ENCODE measurements around the gene POLR2L. TPM values are rescaled to one million over a fixed set of nuclear protein-coding genes. Genes with fewer than 3 reads are reported as not detected.

The POLR2L gene
- total RNA-seq, 1 experiment from 2014 or later = 117 TPM

GRCh38 chr11:832529-833113, 9.7 kb downstream of the POLR2L start, which contains the start of gene CD151:
Gene CD151, plus strand, starts transcription at chr11:832952. Its CDS starts 3,118 bp downstream, at chr11:836070.
- CTCF ChIA-PET = no interaction called here
- no peaks in the 10 kb centered on the region for H3K9me3 ChIP-seq (ENCODE audit: low read depth, low read length, poor library complexity, severe bottlenecking)
- BruUV-seq (replicated peaks) = no TSS peak
- peaks cover 14% of the 10 kb centered on the region for H3K36me3 ChIP-seq (ENCODE audit: insufficient read depth, low read length, poor library complexity, severe bottlenecking)
- peak; percentile 70 for DNase-seq (ENCODE audit: low spot score)
- TF ChIP-seq EZH2 (IDR thresholded peaks at IDR 0.05; ENCODE audit: borderline replicate concordance, low read depth, low read length, poor library complexity, severe bottlenecking) = no peak
- TF ChIP-seq, protein P1, sequence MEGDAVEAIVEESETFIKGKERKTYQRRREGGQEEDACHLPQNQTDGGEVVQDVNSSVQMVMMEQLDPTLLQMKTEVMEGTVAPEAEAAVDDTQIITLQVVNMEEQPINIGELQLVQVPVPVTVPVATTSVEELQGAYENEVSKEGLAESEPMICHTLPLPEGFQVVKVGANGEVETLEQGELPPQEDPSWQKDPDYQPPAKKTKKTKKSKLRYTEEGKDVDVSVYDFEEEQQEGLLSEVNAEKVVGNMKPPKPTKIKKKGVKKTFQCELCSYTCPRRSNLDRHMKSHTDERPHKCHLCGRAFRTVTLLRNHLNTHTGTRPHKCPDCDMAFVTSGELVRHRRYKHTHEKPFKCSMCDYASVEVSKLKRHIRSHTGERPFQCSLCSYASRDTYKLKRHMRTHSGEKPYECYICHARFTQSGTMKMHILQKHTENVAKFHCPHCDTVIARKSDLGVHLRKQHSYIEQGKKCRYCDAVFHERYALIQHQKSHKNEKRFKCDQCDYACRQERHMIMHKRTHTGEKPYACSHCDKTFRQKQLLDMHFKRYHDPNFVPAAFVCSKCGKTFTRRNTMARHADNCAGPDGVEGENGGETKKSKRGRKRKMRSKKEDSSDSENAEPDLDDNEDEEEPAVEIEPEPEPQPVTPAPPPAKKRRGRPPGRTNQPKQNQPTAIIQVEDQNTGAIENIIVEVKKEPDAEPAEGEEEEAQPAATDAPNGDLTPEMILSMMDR (conservative IDR thresholded peaks at IDR 0.05; ENCODE audit: low read depth, low read length) = no peak
- peak within 1 kb of the TSS; percentile 69 for H3K4me3 ChIP-seq (ENCODE audit: low read depth, low read length, poor library complexity, severe bottlenecking)
- POLR2A ChIA-PET (ENCODE audit: low non-redundant PET) = no interaction called here
- peaks cover 21% of the 10 kb centered on the region for H3K4me1 ChIP-seq (ENCODE audit: insufficient read depth, low read length, poor library complexity, severe bottlenecking)
- intact Hi-C loops (cut with micrococcal nuclease; ENCODE audit: unreplicated experiment) = no loop called here
- peak within 1 kb of the TSS; percentile 75 for H3K27ac ChIP-seq (ENCODE audit: low read depth, low read length, poor library complexity, severe bottlenecking)
- no peaks in the 10 kb centered on the region for H3K27me3 ChIP-seq (replicated peaks; ENCODE audit: insufficient read depth, low read depth, low read length, poor library complexity)

- Histone ChIP-seq H3K27ac (ENCODE audit: low read depth, low read length, poor library complexity, severe bottlenecking) (peak overlapping the region; percentile 54), H3K4me1 (ENCODE audit: insufficient read depth, low read length, poor library complexity, severe bottlenecking) (peaks cover 25% of the 10 kb centered on the region), H3K9me3 (ENCODE audit: low read depth, low read length, poor library complexity, severe bottlenecking) (no peaks in the 10 kb centered on the region), H3K4me3 (ENCODE audit: low read depth, low read length, poor library complexity, severe bottlenecking) (peak overlapping the region; percentile 69), H3K27me3 (replicated peaks; ENCODE audit: insufficient read depth, low read depth, low read length, poor library complexity) (no peaks in the 10 kb centered on the region), H3K36me3 (ENCODE audit: insufficient read depth, low read length, poor library complexity, severe bottlenecking) (peaks cover 10% of the 10 kb centered on the region)
- POLR2A ChIA-PET (ENCODE audit: low non-redundant PET) = no interaction called here
- TF ChIP-seq, protein P1 (conservative IDR thresholded peaks at IDR 0.05; ENCODE audit: low read depth, low read length) = no peak
- TF ChIP-seq EZH2 (IDR thresholded peaks at IDR 0.05; ENCODE audit: borderline replicate concordance, low read depth, low read length, poor library complexity, severe bottlenecking) = no peak
- intact Hi-C loops (cut with micrococcal nuclease; ENCODE audit: unreplicated experiment) = no loop called here
- CTCF ChIA-PET = no interaction called here
- no peak for DNase-seq (ENCODE audit: low spot score)
- BruUV-seq (replicated peaks) = no TSS peak
Measured at GRCh38 chr11:831961-832528, 10.3 kb downstream of the POLR2L start.

DNA sequence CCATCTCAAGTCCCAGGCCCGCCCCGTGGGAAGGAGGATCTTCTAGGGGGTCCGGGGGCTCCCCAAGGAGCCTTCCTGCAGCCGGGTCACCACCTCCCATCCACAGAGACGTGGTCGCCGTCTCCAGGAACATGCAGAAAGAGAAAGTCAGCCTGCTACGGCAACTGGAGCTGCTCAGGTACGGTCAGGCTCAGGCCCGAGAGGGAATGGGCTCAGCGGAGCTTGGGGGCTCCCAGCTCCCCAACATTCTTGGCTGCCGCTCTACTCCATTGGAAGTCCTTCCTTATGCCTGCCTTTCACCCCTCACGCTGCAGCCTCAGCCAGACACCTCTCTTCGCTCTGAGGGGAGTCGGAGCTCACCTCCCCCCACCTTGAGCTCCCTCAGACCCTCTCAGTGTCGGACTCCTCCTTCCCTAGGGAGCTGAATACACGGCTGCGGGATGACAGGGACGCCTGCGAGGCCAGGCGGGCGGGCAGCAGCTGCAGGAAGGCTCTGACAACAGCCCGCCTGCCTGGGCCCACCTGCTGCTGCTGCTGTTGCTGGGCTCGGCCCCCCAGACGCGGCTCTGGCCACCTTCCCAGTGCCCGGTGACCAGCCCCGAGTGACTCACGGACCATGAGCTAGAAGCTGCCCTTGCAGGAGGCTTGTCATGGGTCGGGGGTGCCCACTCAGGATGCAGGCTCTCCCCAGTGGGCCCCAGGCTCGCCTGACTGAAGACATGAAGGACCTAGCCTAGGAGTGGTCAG, 11.0 kb downstream of the POLR2L start:
- Histone ChIP-seq H3K27me3 (replicated peaks; ENCODE audit: insufficient read depth, low read depth, low read length, poor library complexity) (no peaks in the 10 kb centered on the region), H3K27ac (ENCODE audit: low read depth, low read length, poor library complexity, severe bottlenecking) (no peak overlapping the region), H3K36me3 (ENCODE audit: insufficient read depth, low read length, poor library complexity, severe bottlenecking) (peaks cover 3% of the 10 kb centered on the region), H3K9me3 (ENCODE audit: low read depth, low read length, poor library complexity, severe bottlenecking) (no peaks in the 10 kb centered on the region), H3K4me1 (ENCODE audit: insufficient read depth, low read length, poor library complexity, severe bottlenecking) (peaks cover 25% of the 10 kb centered on the region), H3K4me3 (ENCODE audit: low read depth, low read length, poor library complexity, severe bottlenecking) (peak overlapping the region; percentile 49)
- ChIA-PET CTCF (no interaction called here), POLR2A (ENCODE audit: low non-redundant PET) (no interaction called here)
- intact Hi-C loops (cut with micrococcal nuclease; ENCODE audit: unreplicated experiment) = no loop called here
- DNase-seq (ENCODE audit: low spot score) = no peak
- TF ChIP-seq, protein P1 (conservative IDR thresholded peaks at IDR 0.05; ENCODE audit: low read depth, low read length) = no peak
- no TSS peak for BruUV-seq (replicated peaks)

All from A673 (cell line).